Activated T-cell treated with anti-CD3 and anti-CD28 coated beads for 48 hours (primary cell): ENCODE measurements around the gene SAP30.

Experiments
- DNase-seq: peaks from one replicate; pipeline ENCODE4 v3.0.0-alpha.2; 2020; ENCODE audit warnings: low read depth

The SAP30 gene, protein sequence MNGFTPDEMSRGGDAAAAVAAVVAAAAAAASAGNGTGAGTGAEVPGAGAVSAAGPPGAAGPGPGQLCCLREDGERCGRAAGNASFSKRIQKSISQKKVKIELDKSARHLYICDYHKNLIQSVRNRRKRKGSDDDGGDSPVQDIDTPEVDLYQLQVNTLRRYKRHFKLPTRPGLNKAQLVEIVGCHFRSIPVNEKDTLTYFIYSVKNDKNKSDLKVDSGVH

DNA sequence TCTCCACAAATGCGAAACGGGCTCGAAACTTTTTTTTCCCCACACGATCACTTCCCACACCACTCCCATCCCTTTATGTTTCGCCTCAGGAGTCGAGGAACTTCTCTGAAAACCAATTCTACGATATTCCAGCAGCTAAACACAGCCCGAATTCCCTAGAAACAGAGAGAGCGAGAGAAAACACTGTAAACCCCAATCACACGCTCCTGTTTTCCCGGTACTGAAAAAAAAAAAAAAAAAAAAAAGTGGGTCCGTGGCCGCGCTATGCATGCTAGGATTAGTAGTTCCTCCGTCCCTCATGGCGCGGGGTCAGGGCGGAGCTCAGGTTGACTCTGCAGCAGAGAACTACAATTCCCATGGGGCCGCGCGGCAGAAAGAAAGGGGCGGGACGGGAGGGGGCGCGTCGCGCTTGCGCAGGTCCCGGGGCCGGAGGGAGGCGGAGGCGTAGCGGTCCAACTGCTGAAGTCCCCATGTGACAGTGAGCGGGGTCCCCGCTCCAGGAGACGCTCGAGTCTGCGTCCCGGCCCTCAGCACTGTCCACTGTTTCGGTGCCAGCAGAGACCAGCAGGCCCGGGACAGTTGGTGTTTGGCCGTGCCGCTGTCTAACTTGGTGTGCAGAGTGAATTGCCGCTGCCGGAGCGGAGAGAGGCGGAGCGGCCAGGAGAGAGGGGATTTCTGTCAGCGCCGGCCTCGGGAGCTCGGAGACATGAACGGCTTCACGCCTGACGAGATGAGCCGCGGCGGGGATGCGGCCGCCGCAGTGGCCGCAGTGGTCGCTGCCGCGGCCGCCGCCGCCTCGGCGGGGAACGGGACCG is at the start of gene SAP30:
Gene SAP30, plus strand, starts transcription at position 478 of the 815 bp plus-strand sequence. Its CDS starts 229 bp downstream, at position 707.
- peak; percentile 93 for DNase-seq

DNA sequence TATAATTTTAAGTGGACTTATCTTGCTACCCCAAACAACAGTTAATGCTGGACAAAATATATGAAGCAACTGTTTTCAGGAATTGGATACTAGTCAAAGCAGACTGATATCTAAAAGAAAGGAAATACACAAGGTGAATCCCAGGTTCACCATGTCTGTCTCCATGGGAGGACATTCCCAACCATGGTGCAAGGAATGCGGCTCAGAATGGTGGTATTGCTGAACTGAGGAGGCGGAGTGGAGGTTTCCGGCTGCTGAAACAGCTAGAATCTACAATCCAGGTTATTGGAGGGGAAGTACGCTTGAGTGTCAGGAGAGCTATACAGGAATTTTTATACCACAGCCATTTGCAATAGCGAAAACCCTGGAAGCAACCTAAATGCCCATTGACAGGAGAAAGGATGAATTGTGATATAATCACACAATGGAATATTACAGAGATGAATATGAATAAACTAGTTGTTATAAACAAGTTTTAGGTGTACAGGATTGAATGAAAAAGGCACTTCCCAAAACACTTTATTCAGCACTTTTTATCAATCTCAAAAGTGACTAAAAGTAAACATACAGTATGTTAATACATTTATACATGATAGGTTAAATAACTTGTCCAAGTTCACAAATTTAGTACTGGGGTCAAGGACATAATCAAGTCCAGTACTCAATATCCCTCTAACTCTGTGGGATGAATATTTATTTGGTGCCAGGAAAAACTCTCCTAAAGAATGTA is 45.6 kb upstream of the SAP30 start:
- no peak for DNase-seq

DNA sequence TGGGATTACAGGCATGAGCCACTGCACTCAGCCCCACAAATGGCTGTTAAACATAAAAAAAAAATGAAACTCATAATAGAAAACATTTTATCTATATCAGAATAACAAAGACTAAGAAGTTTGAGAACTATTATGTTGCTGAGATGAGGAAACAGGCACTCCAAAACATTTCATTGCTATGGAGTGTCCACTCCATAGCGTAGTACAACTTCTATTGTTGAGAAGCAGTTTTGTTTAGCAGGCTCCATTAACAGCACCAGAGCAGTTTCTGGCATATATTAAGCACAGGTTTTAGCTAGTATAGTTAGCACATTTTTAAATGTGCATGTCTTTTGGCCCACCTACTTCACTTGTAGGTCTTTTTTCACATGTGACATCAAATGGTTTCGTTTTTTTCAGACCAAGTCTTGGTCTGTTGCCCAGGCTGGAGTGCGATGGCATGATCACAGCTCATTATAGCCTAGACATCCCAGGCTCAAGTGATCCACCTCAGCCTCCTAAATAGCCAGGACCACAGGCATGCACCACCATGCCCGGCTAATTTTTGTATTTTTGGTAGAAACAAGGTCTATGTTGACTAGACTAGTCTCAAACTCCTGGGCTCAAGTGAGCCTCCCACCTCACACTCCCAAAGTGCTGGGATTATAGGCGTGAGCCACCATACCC is 42.4 kb upstream of the SAP30 start:
- no peak for DNase-seq

DNA sequence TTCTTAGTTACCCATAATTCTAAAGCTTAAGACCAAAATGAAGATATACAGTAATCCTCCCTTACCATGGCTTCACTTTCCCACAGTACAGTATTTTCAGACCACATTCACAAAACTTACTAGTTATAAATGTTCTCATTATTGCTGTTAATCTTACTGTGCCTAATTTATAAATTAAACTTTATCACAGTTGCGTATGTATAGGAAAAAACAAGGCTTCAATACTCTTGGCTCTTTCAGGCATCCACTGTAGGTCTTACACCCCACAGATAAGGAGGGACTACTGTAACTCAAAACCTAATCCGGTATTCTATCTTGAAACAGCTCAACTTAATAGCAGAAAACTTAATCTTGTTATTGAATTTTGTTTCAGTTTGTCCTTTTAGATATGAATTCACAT is 40.2 kb upstream of the SAP30 start:
- DNase-seq, result no peak

DNA sequence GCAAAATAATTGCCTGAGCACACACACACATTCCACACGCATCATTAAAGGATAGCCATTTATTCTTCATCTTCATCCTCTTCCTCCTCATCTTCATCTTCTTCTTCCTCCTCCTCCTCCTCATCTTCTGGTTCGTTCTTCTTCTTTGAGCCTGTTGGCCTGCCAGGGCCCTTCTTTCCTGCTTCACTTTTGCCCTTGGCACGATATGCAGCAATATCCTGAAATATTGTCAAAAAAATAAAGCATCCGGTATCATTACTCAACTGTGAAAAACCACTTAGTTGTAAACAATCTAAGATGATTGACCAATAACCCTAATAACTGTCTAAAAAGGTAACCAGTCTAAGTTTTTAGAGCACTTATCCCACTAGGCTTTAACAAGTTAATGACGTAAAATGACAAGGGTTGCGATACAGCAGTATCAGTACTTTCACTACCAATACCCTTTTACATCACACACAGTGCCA is 38.7 kb upstream of the SAP30 start:
- no peak for DNase-seq

DNA sequence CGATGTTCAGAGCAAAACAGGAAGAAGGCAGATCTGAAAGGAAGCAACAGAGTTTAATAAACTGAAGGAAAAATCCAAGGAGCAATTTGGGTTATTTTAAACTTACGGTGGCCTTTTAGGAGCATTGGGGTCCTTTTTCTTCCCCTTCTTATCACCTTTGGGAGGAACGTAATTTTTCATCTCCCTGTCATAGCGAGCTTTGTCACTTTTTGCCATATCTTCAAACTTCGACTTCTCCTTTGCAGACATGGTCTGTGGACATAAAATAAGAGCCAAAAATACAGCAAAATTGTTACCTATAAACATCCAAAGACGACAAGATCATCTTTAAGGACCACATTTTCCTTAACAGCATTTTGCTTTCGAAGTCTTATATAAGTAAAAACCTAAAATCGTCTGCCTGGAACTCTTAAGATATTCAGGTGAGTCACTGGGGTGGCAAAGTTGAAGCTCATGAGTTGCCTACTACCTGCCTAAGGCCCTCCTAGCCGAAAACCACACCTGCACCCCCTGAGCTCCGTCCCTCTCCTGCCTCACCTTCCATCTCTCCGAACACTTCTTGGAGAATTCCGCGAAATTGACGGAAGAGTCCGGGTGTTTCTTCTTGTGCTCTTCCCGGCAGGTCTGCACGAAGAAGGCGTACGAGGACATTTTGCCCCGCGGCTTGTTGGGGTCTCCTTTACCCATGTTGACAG is 37.6 kb upstream of the SAP30 start:
- no peak for DNase-seq

DNA sequence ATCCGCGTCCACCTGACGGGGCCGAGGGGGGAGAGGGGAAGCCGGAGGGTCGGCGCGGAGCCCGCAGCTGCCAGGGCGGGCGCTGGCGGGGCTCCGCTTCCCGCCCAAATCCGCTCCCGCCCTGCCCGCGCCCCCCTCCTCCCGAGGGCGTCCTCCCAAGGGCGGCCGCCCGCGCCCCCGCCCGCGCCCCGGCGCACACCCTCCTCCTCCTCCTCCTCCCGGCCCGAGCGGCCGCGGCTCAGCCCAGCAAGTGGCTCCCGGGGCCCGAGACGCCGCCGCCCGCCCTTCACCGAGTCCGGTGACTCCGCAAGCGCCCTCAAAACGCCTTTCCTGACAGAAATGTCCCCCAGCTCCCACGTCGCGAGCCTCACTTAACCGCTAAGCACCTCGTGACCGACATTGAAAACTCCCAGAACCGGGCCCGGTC is 37.1 kb upstream of the SAP30 start:
- DNase-seq, result no peak

DNA sequence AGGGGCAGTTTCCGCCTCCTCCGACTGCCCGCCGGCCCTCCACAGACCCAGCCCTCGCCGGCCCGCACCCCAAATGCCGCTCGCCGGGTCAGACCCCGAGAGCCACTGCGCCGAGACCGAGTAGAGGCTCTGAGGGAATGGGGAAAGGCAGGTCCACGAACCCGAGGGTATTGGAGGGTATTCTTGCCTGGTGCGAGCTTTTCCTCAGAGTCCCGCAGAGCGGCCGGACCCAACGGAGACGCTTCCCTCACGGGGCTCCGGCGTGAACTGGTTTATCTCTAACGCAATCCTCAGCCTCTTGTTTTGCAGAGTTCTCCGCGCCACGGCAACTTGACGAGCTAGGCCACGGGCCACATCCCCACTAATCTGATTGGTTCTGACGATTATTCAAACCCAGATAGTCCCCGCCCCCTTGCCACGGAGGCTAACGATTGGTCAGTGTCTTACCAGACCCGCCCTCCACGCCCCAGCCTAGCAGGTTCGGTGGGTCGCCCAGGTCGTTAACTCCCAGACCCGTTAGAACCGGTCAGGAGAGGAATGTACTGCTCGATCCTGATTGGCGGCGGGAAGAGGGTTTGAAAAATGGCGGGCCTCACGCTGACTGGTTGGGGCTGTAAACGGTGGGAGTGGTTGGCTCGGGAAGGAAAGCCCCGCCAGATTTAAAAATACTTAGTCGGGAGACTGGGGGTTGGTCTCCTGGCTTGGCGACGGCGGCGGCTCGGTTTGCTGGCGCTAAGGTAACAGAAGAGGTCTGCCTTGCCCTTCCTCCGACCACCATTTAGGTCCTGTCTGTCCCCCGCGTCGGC is 36.5 kb upstream of the SAP30 start, which contains the start of gene HMGB2:
Gene HMGB2, minus strand, starts transcription at position 274 of the 806 bp plus-strand sequence. CDS start 709 bp downstream, outside the sequence.
- DNase-seq, result peak; percentile 98

DNA sequence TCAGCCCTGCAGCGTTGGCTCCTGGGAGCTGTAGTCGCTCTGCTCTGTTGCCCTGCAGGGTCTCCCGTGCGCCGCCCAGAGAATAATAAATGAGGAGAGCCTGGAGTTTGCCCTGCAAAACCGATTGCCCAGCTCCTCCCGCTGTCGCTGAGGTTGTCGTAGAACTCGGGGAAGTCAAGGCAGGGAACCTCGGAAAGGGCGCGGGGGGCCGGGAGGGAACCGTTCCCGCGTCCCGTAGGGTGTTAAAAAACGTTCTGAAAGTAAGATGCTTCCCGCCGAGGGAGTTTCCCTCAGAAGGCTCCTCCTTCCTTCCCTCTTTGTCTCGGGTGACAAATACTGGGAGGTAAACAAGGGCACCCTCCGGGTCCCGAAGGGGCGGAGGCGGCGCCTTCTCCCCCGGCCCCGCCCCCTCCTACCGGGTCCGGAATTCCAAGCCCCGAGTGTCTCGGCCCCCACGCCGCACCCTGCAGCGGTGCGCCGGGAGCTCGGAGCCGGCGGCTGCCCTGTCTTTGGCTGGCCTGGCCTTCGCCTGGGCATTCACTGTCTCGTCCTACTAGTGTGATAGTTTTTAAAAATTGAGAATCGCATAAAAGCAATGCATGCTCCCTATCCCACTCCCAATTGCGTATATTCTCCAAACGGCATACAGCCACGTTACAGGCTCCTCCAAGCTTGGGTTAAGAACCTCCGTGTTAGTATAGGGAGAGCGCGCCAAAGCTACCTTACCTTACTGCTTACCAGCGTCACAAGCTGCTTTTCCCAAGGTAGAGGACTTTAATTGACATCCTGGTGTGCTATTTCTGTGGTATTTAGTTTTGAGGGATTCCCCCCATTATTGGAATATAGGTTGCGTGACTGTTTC is 35.6 kb upstream of the SAP30 start:
- peak; percentile 37 for DNase-seq

DNA sequence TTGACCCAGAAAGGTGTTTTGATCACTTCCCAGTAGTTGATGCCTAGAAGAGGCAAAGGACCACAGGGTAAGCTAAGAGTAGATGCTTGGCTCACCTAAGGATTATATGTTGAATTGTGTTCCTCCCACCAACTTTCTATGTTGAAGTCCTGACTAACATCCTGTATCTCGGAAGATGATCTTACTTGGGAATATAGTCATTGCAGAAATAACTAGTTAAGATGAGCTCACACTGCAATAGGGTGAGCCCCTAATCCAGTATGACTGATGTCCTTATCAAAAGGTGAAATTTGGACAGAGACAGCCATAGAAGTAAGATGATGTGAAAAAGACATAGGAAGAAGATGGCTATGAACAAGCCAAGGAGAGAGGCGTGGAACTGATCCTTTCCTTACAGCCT is 33.3 kb upstream of the SAP30 start:
- DNase-seq, result no peak

DNA sequence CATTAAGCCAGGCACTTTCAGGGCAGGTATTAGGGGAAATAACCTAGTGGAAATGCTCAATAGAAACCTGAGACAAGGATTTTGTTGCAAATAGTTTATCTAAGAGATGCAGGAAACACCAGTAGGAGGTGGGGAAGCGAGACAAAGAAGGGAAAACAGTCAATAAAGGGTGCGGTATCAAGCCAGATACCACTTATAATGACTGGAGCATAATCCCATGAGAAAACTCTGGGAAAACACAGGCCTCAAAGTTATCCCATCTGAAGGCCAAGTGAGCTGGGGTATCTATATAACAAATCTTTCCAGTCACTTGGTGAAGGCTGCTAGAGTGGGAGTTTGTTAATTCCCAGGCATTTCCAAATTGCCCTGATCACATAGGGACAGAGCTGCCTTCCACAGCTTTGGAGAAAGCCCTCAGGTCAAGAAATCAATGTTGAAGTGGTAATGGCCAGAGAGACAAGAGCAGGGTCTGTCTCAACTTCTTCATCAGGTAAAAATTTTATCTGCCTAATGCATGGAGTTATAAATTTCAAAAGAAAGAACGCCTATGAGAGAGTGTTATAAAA is 26.8 kb upstream of the SAP30 start:
- DNase-seq, result no peak

DNA sequence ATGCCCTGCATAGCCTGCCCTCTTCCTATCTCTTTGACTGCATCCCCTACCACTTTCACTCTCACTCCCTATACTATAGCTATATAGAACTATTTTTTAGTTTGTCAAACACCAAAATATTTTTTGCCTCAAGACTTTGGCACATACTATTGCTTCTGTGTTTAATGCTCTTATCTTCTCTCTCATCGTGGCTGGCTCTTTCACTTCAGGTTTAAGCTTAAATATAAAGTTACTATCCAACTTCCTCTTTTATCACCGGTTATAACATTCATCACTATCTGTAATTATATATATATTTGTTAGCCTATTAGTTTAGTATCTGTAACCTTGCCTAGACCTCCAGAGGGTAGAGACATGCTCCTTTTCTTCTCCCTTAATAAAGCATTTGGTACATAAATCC is 25.1 kb upstream of the SAP30 start:
- no peak for DNase-seq

DNA sequence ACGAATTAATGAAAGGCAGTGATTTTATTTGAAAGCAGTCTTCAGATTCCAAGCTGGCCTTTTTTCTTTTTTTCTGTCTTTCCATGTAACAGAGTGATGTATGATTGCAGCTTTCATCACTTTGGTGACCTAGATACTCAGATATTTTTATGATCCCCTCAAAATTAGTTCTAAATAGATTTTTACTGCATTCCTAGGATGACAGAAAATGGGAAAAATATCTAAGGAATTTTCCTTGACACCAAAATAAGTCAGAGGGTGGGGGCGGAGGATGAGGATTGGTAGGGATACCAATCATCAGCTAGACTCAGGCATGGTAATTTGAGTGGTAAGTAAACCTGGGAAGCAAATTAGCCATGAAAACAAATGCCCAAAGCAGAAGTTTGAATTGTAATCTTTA is 24.7 kb upstream of the SAP30 start:
- no peak for DNase-seq

DNA sequence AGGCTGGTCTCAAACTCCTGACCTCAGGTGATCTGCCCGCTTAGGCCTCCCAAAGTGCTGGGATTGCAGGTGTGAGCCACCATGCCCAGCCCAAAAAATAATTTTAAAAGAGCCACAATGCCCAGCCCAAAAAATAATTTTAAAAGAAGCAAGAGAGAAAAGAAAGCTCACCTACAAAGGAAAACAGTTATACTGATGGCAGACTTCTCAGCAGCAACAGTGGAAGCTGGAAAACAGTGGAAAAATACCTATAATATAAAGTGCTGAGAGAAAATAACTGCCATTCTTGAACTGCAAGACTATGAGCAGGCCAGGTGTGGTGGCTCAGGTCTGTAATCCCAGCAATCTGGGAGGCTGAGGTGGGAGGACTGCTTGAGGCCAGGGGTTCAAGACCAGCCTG is 23.3 kb upstream of the SAP30 start:
- no peak for DNase-seq

DNA sequence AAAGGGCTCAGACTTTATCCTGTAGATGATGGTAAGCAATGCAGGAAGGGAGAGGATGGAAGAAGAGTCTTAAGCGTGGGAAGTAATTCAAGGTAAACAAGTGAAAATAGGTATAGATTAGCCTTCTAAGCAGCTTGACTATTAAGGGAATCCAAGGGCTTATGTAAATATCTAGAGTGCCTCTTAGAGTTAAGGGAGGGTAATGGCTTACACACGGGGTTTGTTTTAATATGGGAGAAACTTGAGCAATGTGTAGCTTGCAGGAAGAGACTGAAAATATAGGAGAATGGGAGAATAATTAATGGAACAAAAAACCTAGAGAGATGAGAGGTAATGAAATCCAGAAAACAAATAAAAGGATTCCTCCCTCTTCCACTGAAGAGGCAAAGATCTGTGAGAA is 12.8 kb upstream of the SAP30 start:
- no peak for DNase-seq

DNA sequence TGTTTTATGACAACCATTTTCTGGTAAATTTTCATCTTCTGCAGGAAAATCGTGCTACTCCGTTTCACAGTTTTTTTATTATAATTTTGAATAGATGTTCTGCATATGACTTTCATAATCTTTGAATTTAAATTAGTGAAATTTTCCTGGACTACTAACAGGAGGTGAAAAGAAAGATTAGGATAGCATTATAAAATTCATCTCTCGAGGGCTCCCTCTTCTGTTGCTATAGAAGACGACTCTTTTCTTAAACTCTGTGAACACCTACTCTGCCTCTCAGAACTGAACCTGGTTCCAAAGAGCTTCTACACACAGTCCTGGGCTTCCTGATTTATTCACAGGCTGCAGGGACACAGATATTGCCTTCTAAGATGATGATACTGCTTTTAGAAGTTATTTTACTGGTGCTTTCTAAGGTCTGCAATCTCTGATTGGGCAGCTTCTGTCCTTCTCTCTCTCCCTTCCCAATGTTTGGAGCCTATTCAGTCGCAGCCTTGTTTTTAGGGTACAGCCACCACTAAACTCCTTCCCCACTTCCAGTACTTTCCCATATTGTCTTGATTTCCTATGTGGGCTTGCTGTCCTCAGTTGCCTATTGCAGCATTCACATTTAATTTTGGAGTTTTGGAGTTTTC is 10.1 kb upstream of the SAP30 start:
- no peak for DNase-seq

DNA sequence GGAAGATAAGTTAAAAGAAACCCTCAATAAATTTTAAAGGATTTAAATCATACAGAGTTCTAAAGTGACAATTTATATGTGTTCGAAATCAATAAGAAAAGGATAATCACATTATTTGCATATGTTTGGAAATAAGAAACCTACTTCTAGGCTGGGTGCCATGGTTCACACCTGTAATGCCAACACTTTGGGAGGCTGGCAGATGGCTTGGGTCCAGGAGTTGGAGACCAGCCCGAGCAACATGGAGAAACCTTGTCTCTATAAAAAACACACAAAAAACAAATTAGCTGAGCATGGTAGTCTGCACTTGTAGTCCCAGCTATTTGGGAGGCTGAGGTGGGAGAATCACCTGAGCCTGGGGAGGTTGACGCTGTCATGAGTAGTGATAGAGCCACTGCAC is 8.1 kb upstream of the SAP30 start:
- DNase-seq, result no peak

DNA sequence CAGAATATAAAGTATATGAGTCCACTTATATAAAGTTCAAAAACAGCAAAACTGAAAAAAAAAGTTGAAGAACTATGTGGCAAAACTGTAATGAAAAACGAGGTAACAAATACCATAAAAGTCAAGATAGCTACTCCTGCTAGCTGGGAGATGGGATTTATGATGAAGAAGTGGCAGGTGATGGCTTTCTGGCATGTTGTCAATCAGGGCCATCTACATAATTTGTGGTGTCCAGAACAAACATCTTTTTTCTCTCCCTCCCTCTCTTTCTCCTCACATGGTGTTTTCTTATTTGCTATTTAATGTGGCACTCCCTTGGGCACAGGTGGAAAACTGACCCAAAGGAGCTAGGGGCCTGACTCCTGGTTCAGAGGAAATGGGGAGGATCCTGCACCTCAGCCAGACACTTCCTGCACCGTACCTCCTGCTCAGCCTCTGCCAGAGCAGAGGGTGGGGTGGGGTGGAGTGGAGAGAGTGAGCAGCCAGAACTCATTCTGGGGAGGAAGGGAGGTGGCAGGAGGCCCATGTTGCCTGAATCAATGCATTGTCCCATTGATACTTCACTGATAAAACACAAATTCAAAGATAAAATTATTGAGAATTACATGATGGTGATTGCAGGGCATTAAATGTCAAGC is 5.3 kb upstream of the SAP30 start:
- no peak for DNase-seq
